Bone marrow (tissue), 2 donors: ENCODE results near the gene GPC1.
"Not testable (repeated sequence)": the region's sequence is repeated elsewhere in the genome, so short reads cannot be mapped to it uniquely, and the experiment has no call there.

Experiments
- DNase-seq, 2 donors: peaks; one replicate each; lab custom pipeline; 2025; lab: John Stamatoyannopoulos, UW

The GPC1 gene

GRCh38 chr2:240435457-240435947 is at the start of gene GPC1:
TSS of gene GPC1 (plus strand) at chr2:240435663. CDS start at chr2:240435919, 256 bp downstream.
- DNase-seq: no peak

- no peak for DNase-seq
These were observed 49.1 kb upstream of the GPC1 start for GRCh38 chr2:240386326-240386725.

GRCh38 chr2:240386743-240387142 is 48.7 kb upstream of the GPC1 start:
- DNase-seq: not testable (repeated sequence)

GRCh38 chr2:240387325-240387668 is 48.2 kb upstream of the GPC1 start:
- DNase-seq: no peak

- DNase-seq: no peak
These were observed 47.6 kb upstream of the GPC1 start for GRCh38 chr2:240387669-240388358.

GRCh38 chr2:240388471-240389301 is 46.8 kb upstream of the GPC1 start:
- DNase-seq: no peak

GRCh38 chr2:240389302-240389805 is 46.1 kb upstream of the GPC1 start:
- no peak for DNase-seq

- no peak for DNase-seq
These were observed 45.1 kb upstream of the GPC1 start for GRCh38 chr2:240390091-240391073.

- DNase-seq: no peak
These were observed 44.1 kb upstream of the GPC1 start for GRCh38 chr2:240391111-240392051.

- DNase-seq: no peak
These were observed 43.1 kb upstream of the GPC1 start for GRCh38 chr2:240392084-240392947.

- no peak for DNase-seq
These were observed 42.3 kb upstream of the GPC1 start for GRCh38 chr2:240392948-240393830.

GRCh38 chr2:240393831-240394410 is 41.5 kb upstream of the GPC1 start:
- no peak for DNase-seq

GRCh38 chr2:240394549-240394948 is 40.9 kb upstream of the GPC1 start:
- DNase-seq: no peak

GRCh38 chr2:240395448-240395847 is 40.0 kb upstream of the GPC1 start:
- DNase-seq: no peak

GRCh38 chr2:240395896-240396622 is 39.4 kb upstream of the GPC1 start:
- DNase-seq: no peak

- DNase-seq: no peak
These were observed 38.6 kb upstream of the GPC1 start for GRCh38 chr2:240396623-240397541.

- no peak for DNase-seq
These were observed 37.9 kb upstream of the GPC1 start for GRCh38 chr2:240397542-240397916.
